Thyroid gland (tissue), 4 donors: Measurements from ENCODE around the gene CGA. TPM values are rescaled to one million over a fixed set of nuclear protein-coding genes. Genes with fewer than 3 reads are reported as not detected.

Source experiments
- DNase-seq, 2 donors: peaks; one replicate each; pipeline ENCODE4 v3.0.0-alpha.2; 2019
- H3K27ac ChIP-seq, 3 donors: fragments of 200-600 bp; sonication (generic); 1 replicate in 2 of 3; 2 replicates in 1 of 3; pipeline ENCODE4 v1.5.1; 2016 to 2019; ENCODE audit warnings: mild to moderate bottlenecking in 1 of 3, moderate library complexity in 1 of 3
- H3K27me3 ChIP-seq: fragments of 200-600 bp; sonication (generic); one replicate; pipeline ENCODE4 v1.5.1; 2019
- H3K36me3 ChIP-seq, 2 donors: fragments of 200-600 bp; sonication (generic); one replicate each; pipeline ENCODE4 v1.5.1; 2016 to 2019
- H3K4me1 ChIP-seq, 2 donors: fragments of 200-600 bp; sonication (generic); one replicate each; pipeline ENCODE4 v1.5.1; 2017 to 2019
- H3K4me3 ChIP-seq, 3 donors: fragments of 200-600 bp; sonication (generic); replicated peaks in 1 of 3; 1 replicate in 2 of 3; 2 replicates in 1 of 3; pipeline ENCODE4 v1.5.1; 2016; ENCODE audit warnings: mild to moderate bottlenecking in 1 of 3
- H3K9me3 ChIP-seq: fragments of 200-600 bp; sonication (generic); one replicate; pipeline ENCODE4 v1.5.1; 2017
- POLR2A ChIP-seq, 2 donors: fragments of 450-650 bp; IDR thresholded peaks; one replicate each; pipeline ENCODE4 v1.6.1; 2017; ENCODE audit warnings: antibody characterized with exemption in 2 of 2, mild to moderate bottlenecking in 2 of 2, moderate library complexity in 1 of 2
- WGBS, 2 donors: methylation state at CpG; one replicate each; pipeline ENCODE4 v1.1.5; 2017; 5-methylcytosine and 5-hydroxymethylcytosine counted together
- intact Hi-C: fragments of 100-400 bp; cut with DNase I; formaldehyde crosslinking; loops from one replicate; pipeline ENCODE4 v1.15.1; 2023
- total RNA-seq, 4 donors: library from RNA; depleted of rRNA; stranded (reverse); fragments of >200 nt; gene quantifications; one replicate each; pipeline ENCODE4 v1.2.3, GENCODE V29; 2016
- TF ChIP-seq, protein P1 (sequence below), 6 experiments: fragments of 200-600 bp in 3 of 6; fragments of 450-650 bp in 3 of 6; sonication (generic) in 3 of 6; IDR thresholded peaks; one replicate each; pipeline ENCODE4 v1.5.1; 2016 to 2019; ENCODE audit warnings: antibody characterized with exemption in 6 of 6, mild to moderate bottlenecking in 2 of 6, inconsistent platforms in 1 of 6, moderate library complexity in 1 of 6

CGA gene
- total RNA-seq, 4 donors from 2014 or later, result not detected

DNA sequence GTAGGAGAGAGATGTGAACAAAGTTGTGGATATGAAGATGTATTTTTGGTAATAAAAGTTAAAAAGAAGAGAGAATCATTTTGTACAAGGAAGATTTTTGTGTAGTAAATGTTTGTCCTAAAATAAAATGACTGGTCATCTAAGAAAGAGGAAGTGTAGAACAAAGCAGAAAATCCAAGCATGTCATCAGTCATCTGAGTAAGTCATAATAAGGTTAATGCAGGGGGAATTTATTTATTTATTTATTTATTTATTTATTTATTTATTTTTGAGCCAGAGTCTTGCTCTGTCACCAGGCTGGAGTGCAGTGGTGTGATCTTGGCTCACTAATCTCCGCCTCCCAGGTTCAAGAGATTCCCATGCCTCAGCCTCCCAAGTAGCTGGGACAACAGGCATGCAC, 15.7 kb upstream of the CGA start:
- 96 to 100% methylated on average over 1 of the region's 1 CpG for WGBS, 2 donors
- Histone ChIP-seq H3K27me3 (no peaks in the 10 kb centered on the region), H3K4me1 (no peaks in the 10 kb centered on the region), H3K4me3 (no peak overlapping the region), H3K9me3 (no peaks in the 10 kb centered on the region), H3K27ac (no peak overlapping the region), H3K36me3 (no peaks in the 10 kb centered on the region)
- TF ChIP-seq POLR2A (IDR thresholded peaks at IDR 0.05), result no peak
- TF ChIP-seq, protein P1, sequence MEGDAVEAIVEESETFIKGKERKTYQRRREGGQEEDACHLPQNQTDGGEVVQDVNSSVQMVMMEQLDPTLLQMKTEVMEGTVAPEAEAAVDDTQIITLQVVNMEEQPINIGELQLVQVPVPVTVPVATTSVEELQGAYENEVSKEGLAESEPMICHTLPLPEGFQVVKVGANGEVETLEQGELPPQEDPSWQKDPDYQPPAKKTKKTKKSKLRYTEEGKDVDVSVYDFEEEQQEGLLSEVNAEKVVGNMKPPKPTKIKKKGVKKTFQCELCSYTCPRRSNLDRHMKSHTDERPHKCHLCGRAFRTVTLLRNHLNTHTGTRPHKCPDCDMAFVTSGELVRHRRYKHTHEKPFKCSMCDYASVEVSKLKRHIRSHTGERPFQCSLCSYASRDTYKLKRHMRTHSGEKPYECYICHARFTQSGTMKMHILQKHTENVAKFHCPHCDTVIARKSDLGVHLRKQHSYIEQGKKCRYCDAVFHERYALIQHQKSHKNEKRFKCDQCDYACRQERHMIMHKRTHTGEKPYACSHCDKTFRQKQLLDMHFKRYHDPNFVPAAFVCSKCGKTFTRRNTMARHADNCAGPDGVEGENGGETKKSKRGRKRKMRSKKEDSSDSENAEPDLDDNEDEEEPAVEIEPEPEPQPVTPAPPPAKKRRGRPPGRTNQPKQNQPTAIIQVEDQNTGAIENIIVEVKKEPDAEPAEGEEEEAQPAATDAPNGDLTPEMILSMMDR (IDR thresholded peaks at IDR 0.05), result no peak
- intact Hi-C loops, result no loop called here
- DNase-seq, result no peak

DNA sequence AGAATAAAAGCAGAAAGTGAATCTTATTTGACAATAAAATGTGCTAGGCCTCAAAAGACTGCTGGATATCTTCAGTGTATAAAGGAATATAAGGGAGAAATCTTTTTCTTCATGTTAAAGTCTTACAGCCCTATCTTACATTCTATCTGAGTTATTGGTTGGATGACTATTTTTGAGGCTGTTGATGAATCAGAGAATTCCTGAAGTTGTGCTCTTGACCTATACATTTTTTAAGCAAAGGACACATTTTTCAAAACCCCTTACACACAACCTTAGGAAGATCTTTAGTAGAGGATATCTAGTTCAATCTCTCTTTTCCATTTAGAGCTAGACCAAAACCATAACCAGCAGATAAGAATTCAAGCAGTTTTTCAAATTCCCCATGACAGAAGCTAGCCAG, 10.9 kb upstream of the CGA start:
- Histone ChIP-seq H3K4me1 (no peaks in the 10 kb centered on the region), H3K27ac (no peak overlapping the region), H3K27me3 (no peaks in the 10 kb centered on the region), H3K9me3 (no peaks in the 10 kb centered on the region), H3K4me3 (no peak overlapping the region), H3K36me3 (no peaks in the 10 kb centered on the region)
- DNase-seq, result no peak
- intact Hi-C loops, result no loop called here
- TF ChIP-seq, protein P1 (IDR thresholded peaks at IDR 0.05), result no peak
- TF ChIP-seq POLR2A (IDR thresholded peaks at IDR 0.05), result no peak

DNA sequence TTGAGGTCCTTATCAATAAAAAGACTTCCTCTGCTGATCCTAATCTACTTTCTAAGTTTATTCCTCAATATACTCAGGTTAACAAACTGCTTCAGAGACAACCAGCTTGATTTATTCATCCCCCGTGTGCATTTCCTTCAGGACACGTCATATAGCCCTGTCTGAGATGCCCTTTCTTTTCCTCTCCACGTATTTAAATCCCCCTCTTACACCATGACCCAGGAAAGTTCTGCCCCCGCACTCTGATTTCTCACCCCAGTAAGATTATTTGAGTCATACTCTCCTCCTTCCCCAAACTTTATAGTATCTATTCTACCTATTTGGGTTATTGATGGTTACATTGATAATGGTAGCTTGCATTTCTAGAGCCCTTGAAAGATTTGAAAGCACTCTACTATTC, 9.8 kb upstream of the CGA start:
- Histone ChIP-seq H3K9me3 (no peaks in the 10 kb centered on the region), H3K36me3 (no peaks in the 10 kb centered on the region), H3K4me3 (no peak overlapping the region), H3K27me3 (no peaks in the 10 kb centered on the region), H3K27ac (no peak overlapping the region), H3K4me1 (no peaks in the 10 kb centered on the region)
- WGBS, 2 donors, result 79% methylated on average over 4 of the region's 4 CpGs
- intact Hi-C loops, result no loop called here
- no peak for DNase-seq
- TF ChIP-seq POLR2A (IDR thresholded peaks at IDR 0.05), result no peak
- TF ChIP-seq, protein P1 (IDR thresholded peaks at IDR 0.05), result no peak

DNA sequence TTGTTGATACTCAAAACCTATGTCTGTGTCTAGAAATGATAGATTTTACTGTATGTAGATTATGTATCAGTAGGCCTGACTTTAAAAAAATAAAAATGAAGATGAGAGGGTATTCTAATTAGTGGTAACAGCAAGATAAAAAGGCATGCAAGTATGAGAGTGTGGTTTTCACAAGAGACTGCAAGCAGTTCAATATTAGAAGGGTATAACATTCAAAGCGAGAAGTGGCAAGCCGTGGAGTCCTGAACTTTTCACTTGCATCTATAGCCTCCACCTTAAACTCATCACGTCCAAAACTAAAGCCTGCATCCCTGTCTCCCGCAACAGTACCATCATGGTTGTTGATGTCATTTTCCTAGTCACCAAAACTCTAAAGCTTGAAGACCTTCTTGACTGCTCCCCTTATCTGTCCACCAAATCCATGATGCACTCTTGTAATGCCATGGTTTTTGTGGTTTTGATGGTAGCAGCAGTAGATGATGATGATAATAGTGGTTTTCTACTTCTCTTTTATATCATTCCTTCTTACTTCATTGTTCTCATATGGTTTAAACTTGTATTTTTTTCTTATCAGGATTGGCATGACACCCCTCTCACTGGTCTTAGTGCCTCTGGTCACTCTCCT, 9.2 kb upstream of the CGA start:
- intact Hi-C loops, result no loop called here
- no peaks in the 10 kb centered on the region for H3K27me3 ChIP-seq
- H3K4me3 ChIP-seq, result no peak overlapping the region
- no peak for DNase-seq
- TF ChIP-seq, protein P1 (IDR thresholded peaks at IDR 0.05), result no peak
- no peak for TF ChIP-seq POLR2A (IDR thresholded peaks at IDR 0.05)
- H3K36me3 ChIP-seq, result no peaks in the 10 kb centered on the region
- H3K9me3 ChIP-seq, result no peaks in the 10 kb centered on the region
- H3K27ac ChIP-seq, result no peak overlapping the region
- 84 to 89% methylated on average over 4 of the region's 4 CpGs for WGBS, 2 donors
- H3K4me1 ChIP-seq, result no peaks in the 10 kb centered on the region

DNA sequence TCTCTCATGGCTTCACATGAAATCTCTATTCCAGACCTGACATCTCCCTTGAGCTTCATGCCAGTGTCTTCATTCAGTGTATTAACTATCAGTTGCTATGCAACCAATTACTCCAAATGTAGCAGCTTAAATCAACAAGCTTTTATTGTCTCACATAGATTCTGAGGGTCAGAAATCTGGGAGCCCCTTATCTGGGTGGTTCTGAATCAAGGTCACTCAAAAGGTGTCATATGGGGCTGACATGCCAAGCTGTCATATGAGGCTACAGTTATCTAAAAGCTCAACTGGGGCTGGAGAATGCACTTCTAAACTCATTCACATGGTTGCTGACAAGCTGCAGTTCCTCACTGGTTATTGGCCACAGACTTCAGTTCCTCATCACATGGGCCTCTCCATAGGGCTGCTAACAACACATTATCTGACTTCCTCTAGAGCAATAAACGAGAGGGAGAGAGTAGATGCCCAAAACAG, 7.3 kb upstream of the CGA start:
- TF ChIP-seq POLR2A (IDR thresholded peaks at IDR 0.05), result no peak
- TF ChIP-seq, protein P1 (IDR thresholded peaks at IDR 0.05), result no peak
- no peak for DNase-seq
- Histone ChIP-seq H3K9me3 (no peaks in the 10 kb centered on the region), H3K27me3 (no peaks in the 10 kb centered on the region), H3K27ac (no peak overlapping the region), H3K4me1 (no peaks in the 10 kb centered on the region), H3K36me3 (no peaks in the 10 kb centered on the region), H3K4me3 (no peak overlapping the region)
- WGBS, 2 donors, result 0 to 5% methylated on average over 1 of the region's 1 CpG
- intact Hi-C loops, result no loop called here
